ENCODE data around the gene ITPK1. TPM values are rescaled to one million over a fixed set of nuclear protein-coding genes. Genes with fewer than 3 reads are reported as not detected.
"Not testable (repeated sequence)": the region's sequence is repeated elsewhere in the genome, so short reads cannot be mapped to it uniquely, and the experiment has no call there.

ITPK1 gene
- total RNA-seq, 2 experiments from 2014 or later: 65.7 to 73.0 TPM

- CTCF ChIA-PET: no interaction called here
- POLR2A ChIA-PET: no interaction called here
Observed at GRCh38 chr14:93073910-93074769, 41.6 kb downstream of the ITPK1 start.

DNA sequence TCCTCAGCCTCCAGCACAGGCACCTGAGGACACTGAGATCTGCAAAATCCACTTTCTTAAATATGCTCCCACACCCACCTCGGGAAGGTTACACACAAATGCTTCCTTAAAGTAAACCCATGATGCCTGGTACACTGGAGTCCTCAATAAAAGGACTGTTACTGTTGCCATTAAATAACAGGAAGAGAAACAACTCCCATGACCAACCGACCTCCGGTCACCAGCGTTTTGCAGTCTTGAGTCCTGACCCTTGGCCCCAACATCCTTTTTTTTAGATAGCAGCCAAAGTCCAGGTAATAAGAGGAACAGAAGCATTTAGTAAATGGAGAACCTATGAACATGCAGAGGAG lies 42.4 kb downstream of the ITPK1 start:
- CTCF ChIA-PET: no interaction called here
- POLR2A ChIA-PET: no interaction called here

DNA sequence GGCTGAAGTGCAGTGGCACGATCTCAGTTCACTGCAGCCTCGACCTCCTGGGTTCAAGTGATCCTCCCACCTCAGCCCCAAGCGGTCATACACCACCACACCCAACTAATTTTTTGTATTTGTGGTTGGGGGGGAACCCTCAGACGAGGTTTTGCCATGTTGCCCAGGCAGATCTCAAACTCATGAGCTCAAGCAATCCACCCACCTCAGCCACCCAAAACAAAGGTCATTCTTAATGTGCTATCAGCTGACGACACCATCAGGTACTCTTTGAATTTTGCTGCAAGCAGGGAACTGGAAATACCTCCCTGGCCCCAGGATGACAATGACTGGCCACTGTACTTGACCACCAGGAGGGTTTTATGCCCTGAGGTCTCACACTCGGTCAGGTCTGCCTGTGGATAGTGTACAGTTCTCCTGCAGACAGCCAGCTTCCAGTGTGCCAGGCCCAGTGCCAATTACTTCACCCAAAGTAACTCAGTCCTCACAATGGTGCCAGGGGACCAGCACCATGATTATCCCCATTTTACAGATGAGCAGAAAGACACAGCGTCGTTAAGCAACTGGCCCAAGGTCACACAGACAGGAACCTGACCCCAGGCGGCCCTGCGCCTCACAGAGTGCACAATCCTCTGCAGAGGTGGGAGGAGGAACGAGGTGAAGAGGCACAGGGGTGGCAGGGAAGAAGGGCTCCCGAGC lies 42.9 kb downstream of the ITPK1 start:
- POLR2A ChIA-PET: no interaction called here
- CTCF ChIA-PET: interaction anchor here (1.3 kb wide), 1 partner anchor 40 kb away, joined by 3 read pairs; no protein-coding TSS in a partner anchor

- ChIA-PET CTCF (interaction anchor here (0.9 kb wide), 1 partner anchor 33 kb away, joined by 3 read pairs; no protein-coding TSS in a partner anchor), POLR2A (no interaction called here)
Observed at GRCh38 chr14:93068711-93069110, 47.0 kb downstream of the ITPK1 start.

DNA sequence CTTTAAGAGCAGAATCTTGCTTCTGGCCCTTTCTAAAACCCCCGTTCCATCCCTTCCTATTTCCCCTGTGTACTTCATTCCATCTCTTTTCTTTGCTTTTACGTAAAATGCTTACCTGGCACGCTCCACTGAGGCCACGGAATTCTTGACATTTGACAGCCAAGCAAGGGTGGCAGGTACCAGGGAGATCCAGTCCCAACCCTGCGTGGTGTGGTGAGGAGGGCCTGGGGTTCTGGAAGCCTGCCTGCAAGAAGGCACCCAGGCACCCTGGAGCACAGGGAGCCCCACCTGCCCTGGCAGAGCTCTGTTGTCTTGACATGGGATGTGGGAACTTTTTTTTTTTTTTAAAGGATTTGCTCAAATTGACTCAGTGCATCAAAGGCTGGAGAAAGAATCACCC lies 48.6 kb downstream of the ITPK1 start:
- CTCF ChIA-PET: interaction anchor here (0.9 to 1.4 kb wide), 2 partner anchors 15 to 40 kb away, joined by 3 to 4 read pairs; no protein-coding TSS in a partner anchor
- POLR2A ChIA-PET: no interaction called here

GRCh38 chr14:93065272-93065730 lies 50.4 kb downstream of the ITPK1 start:
- ChIA-PET POLR2A (interaction anchor here (0.9 to 1.8 kb wide), 3 partner anchors 21 to 49 kb away, joined by 3 to 4 read pairs (median 4); no protein-coding TSS in a partner anchor), CTCF (interaction anchor here (1.0 to 2.8 kb wide), 3 partner anchors 31 to 80 kb away, joined by 3 to 11 read pairs (median 3); no protein-coding TSS in a partner anchor)

DNA sequence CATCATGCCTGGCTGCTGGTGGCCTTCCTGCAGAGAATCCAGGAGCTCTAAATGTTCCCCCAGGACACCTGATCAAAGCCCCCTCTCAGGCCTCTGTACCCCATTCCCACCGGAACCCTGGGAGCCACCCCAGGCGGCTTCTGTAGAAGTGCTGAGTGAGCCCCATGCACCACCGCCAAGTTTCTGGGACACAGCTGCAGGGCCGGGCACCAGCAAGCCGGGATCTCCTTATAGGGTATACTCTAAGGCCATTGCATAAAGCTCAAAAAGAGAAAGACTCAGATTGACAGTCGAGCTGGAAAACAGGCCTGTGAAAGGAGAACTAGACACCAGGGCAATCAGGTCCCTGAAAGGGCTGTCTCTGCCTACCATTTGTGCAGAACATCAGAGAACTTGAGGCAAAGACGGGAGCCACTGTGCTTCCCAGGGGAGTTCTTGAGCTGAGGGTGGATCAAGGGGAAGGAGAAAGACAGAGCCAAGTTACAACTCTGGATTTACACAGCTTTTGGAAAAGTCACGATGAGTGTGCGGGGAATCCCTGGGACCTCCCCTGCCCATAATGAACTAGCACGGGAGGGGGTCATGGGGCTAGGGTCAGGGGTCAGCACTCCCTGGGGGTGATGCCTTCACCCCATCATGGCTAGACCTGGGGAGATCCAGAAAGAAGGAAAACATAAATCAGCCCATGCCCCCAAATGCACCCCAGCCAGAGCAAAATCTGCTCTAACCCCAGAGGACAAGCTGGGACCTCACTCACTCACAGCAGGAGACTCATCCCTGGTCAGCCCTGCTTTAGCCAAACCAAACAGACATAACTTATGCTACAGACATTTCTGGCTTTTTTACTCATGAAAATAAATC lies 51.1 kb downstream of the ITPK1 start:
- ChIA-PET POLR2A (interaction anchor here (0.9 to 1.8 kb wide), 2 partner anchors 39 to 50 kb away, joined by 3 to 4 read pairs; no protein-coding TSS in a partner anchor), CTCF (interaction anchor here (1.0 to 2.8 kb wide), 3 partner anchors 30 to 81 kb away, joined by 3 to 11 read pairs (median 3); no protein-coding TSS in a partner anchor)

GRCh38 chr14:93063393-93063792 lies 52.3 kb downstream of the ITPK1 start:
- ChIA-PET CTCF (interaction anchor here (1.6 kb wide), 1 partner anchor 69 kb away, joined by 4 read pairs; no protein-coding TSS in a partner anchor), POLR2A (no interaction called here)

- POLR2A ChIA-PET: no interaction called here
Observed at GRCh38 chr14:93062890-93063289, 52.8 kb downstream of the ITPK1 start.

GRCh38 chr14:93062013-93062412 lies 53.7 kb downstream of the ITPK1 start:
- POLR2A ChIA-PET: not testable (repeated sequence)
- CTCF ChIA-PET: interaction anchor here (1.6 kb wide), 1 partner anchor 70 kb away, joined by 4 read pairs; no protein-coding TSS in a partner anchor

More at GRCh38 chr14:93062890-93063289, 52.8 kb downstream of the ITPK1 start:
- CTCF ChIA-PET: interaction anchor here (1.6 kb wide), 1 partner anchor 69 kb away, joined by 4 read pairs; no protein-coding TSS in a partner anchor

GRCh38 chr14:93061380-93062012 lies 54.2 kb downstream of the ITPK1 start:
- ChIA-PET POLR2A (no interaction called here), CTCF (interaction anchor here (1.1 to 1.6 kb wide), 2 partner anchors 27 to 71 kb away, joined by 3 to 4 read pairs; no protein-coding TSS in a partner anchor)

GRCh38 chr14:93060841-93061240 lies 54.9 kb downstream of the ITPK1 start:
- POLR2A ChIA-PET: no interaction called here
- CTCF ChIA-PET: interaction anchor here (1.1 kb wide), 1 partner anchor 27 kb away, joined by 3 read pairs; no protein-coding TSS in a partner anchor

DNA sequence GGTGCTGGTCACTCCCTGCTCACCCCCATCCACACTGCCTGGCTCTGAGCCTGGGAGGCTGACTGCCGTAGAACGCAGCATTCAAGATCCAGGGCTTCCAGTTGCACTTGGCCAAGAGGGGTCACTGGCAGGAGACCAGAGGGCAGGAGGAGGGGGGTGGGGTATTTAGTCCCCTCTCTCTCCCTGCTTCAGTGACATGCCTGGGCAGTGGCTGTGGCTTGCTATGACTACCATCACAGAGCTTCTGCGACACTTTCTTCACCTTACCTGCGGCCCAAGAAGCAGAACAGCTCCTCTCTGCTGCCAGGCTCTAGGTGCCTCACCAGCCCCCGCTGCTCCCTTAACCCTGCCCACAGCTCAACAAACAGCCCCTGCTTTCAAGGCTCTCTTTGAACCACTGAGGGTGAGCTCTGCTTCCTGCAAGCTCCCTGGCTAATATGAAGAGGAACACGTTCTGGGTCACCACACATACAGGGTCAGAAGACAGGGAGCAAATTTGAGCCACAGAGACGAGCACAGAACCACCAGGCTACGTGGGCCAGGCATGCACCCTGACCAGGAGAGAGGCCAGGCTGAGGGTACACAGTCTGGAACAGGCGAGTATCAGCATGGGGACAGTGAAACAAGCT lies 55.7 kb downstream of the ITPK1 start:
- POLR2A ChIA-PET: no interaction called here
- CTCF ChIA-PET: no interaction called here

- ChIA-PET POLR2A (no interaction called here), CTCF (no interaction called here)
Observed at GRCh38 chr14:93059260-93059659, 56.5 kb downstream of the ITPK1 start.

GRCh38 chr14:93057586-93058280 lies 58.0 kb downstream of the ITPK1 start:
- POLR2A ChIA-PET: no interaction called here
- CTCF ChIA-PET: no interaction called here

DNA sequence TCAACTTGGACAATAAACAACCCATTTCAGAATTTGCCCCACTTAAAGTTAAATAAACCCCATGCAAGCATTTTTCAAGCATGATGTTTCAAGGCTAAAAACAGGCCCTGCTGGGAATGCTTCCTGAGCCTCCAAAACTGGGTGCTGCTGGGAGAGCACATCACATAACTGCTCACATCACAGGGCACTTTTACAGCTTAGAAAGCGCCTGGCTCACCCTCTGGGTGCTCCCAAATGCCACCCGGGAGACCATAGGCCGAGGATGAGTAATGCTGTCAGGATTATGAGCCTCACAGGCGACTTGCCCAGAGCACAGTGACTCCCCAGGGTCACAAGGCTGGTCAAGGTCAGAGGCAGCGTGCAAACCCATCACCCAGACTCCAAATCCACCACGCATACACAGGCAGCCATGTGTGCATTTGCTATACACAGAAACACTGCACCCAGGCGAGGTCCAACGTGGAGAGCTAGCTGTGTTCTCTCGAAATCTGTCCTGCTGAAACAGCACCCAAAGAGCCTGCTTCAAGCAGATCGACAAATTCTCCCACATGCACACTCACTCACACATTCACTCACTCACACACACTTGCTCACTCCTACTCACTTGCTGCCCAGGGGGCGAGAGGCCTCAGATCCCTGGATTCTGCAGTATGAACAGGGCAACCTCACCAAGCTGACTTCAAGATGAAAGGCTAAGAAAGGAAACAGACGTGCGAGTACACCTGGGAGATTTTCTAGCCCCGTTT lies 58.7 kb downstream of the ITPK1 start:
- CTCF ChIA-PET: interaction anchor here (1.1 kb wide), 1 partner anchor 57 kb away, joined by 3 read pairs; no protein-coding TSS in a partner anchor
- POLR2A ChIA-PET: interaction anchor here (0.6 kb wide), 1 partner anchor 220 kb away, joined by 3 read pairs; no protein-coding TSS in a partner anchor
